NT2/D1 (cell line): ENCODE data around the gene FILIP1L.

Source experiments
- SUZ12 ChIP-seq: IDR thresholded peaks from 2 replicates; pipeline ENCODE4 v1.6.1; 2011; ENCODE audit not compliant: insufficient read length, insufficient read depth; ENCODE audit errors: extremely low read depth
- YY1 ChIP-seq: IDR thresholded peaks from 2 replicates; pipeline ENCODE4 v1.6.1; 2011; ENCODE audit not compliant: insufficient read length, insufficient read depth
- ZNF274 ChIP-seq: IDR thresholded peaks from 2 replicates; pipeline ENCODE4 v1.6.1; 2011; ENCODE audit warnings: mild to moderate bottlenecking, low read depth, low read length

- TF ChIP-seq ZNF274, result no peak
- no peak for TF ChIP-seq YY1
- TF ChIP-seq SUZ12, result no peak
These were observed 242.9 kb downstream of the FILIP1L start for GRCh38 chr3:99871231-99872045.
